A549 (cell line): ENCODE results near the gene SCTR. TPM values are rescaled to one million over a fixed set of nuclear protein-coding genes. Genes with fewer than 3 reads are reported as not detected.

Experiments used
- ATAC-seq, 2 experiments: fragments of 200-7000 bp in 1 of 2; fragments of >200 bp in 1 of 2; cut with Nextera tagmentation in 1 of 2; cut with Tn5 transposase in 1 of 2; 3 replicates each; pipeline versions ENCODE4 v1.8.0 to v1.9.1; 2018 to 2020; ENCODE audit warnings: mild to moderate bottlenecking in 1 of 2, moderate library complexity in 1 of 2
- CTCF ChIA-PET: fragments of 300-600 bp; sonication (Branson Sonifier 250); formaldehyde crosslinking; extraction: SDS; loops from one replicate; lab custom pipeline; 2021; ENCODE audit warnings: antibody characterized with exemption, inconsistent platforms; lab: Yijun Ruan, JAX
- POLR2A ChIA-PET: fragments of 350-600 bp; formaldehyde crosslinking; extraction: SDS; loops from one replicate; lab custom pipeline; 2021; ENCODE audit warnings: antibody characterized with exemption, inconsistent platforms; lab: Yijun Ruan, JAX
- DNase-seq, 2 experiments: peaks; one replicate each; pipeline versions ENCODE4 v3.0.0 to v3.0.0-alpha.2; 2011 to 2016; ENCODE audit warnings: low read depth in 1 of 2, low spot score in 1 of 2
- FAIRE-seq: peaks from 2 replicates; lab custom pipeline; 2011; peaks lifted over from hg19 to GRCh38; lab: Jason Lieb, UNC
- H3K27ac ChIP-seq, 2 experiments: fragments of >200 bp; sonication (Bioruptor Twin); formaldehyde crosslinking; 3 replicates each; pipeline ENCODE4 v1.5.1; 2016 to 2017
- H3K4me1 ChIP-seq: fragments of >200 bp; sonication (Bioruptor Twin); formaldehyde crosslinking; 3 replicates; pipeline ENCODE4 v1.6.1; 2016
- H3K4me2 ChIP-seq: fragments of >200 bp; sonication (Bioruptor Twin); formaldehyde crosslinking; 3 replicates; pipeline ENCODE4 v1.6.1; 2016
- H3K4me3 ChIP-seq: fragments of >200 bp; sonication (Bioruptor Twin); formaldehyde crosslinking; 3 replicates; pipeline ENCODE4 v1.5.1; 2016
- H3K9me3 ChIP-seq: fragments of >200 bp; sonication (Bioruptor Twin); formaldehyde crosslinking; 3 replicates; pipeline ENCODE4 v1.6.1; 2016
- BHLHE40 ChIP-seq: IDR thresholded peaks from 2 replicates; pipeline ENCODE4 v1.6.1; 2012; ENCODE audit warnings: low read depth, low read length, inconsistent platforms
- CBX2 ChIP-seq: fragments of 200-600 bp; sonication (generic); IDR thresholded peaks from 2 replicates; pipeline ENCODE4 v1.6.1; 2016; ENCODE audit warnings: low read depth, mild to moderate bottlenecking, borderline replicate concordance
- CEBPB ChIP-seq, 2 experiments: fragments of >200 bp in 1 of 2; sonication (Bioruptor Twin) in 1 of 2; formaldehyde crosslinking in 1 of 2; IDR thresholded peaks; 2 replicates each; pipeline ENCODE4 v1.6.1; 2012 to 2016
- EHF ChIP-seq: fragments of 250-450 bp; sonication (Bioruptor Pico); IDR thresholded peaks from 2 replicates; pipeline ENCODE4 v1.5.0; 2020; ENCODE audit warnings: mild to moderate bottlenecking
- FOSB ChIP-seq: fragments of 250-450 bp; sonication (Bioruptor Pico); IDR thresholded peaks from 2 replicates; pipeline ENCODE4 v1.5.0; 2020; ENCODE audit warnings: mild to moderate bottlenecking, moderate library complexity
- FOSL2 ChIP-seq, 2 experiments: fragments of 450-650 bp in 1 of 2; fragments of >200 bp in 1 of 2; sonication (Bioruptor Twin) in 1 of 2; formaldehyde crosslinking; IDR thresholded peaks; 2 replicates each; pipeline versions ENCODE4 v1.5.0 to v1.6.1; 2016 to 2020; ENCODE audit warnings: mild to moderate bottlenecking in 1 of 2, moderate library complexity in 1 of 2
- HDAC2 ChIP-seq: fragments of 200-600 bp; sonication (generic); IDR thresholded peaks from 2 replicates; pipeline ENCODE4 v1.6.1; 2016
- HOXB13 ChIP-seq: fragments of 250-450 bp; sonication (Bioruptor Pico); IDR thresholded peaks from 2 replicates; pipeline ENCODE4 v1.5.0; 2020; ENCODE audit warnings: low read depth, mild to moderate bottlenecking, moderate library complexity
- HOXB5 ChIP-seq: fragments of 250-450 bp; sonication (Bioruptor Pico); IDR thresholded peaks from 2 replicates; pipeline ENCODE4 v1.5.0; 2020; ENCODE audit warnings: mild to moderate bottlenecking, moderate library complexity
- JUNB ChIP-seq: fragments of >200 bp; sonication (Bioruptor Twin); formaldehyde crosslinking; IDR thresholded peaks from 2 replicates; pipeline ENCODE4 v1.6.1; 2016
- NPAS2 ChIP-seq: fragments of 250-450 bp; sonication (Bioruptor Pico); IDR thresholded peaks from 2 replicates; pipeline ENCODE4 v1.8.0; 2022; ENCODE audit warnings: mild to moderate bottlenecking, moderate library complexity, borderline replicate concordance
- NR3C1 ChIP-seq: fragments of >200 bp; sonication (Bioruptor Twin); formaldehyde crosslinking; IDR thresholded peaks from 3 replicates; pipeline ENCODE4 v1.6.1; 2017
- PHF8 ChIP-seq: fragments of 200-600 bp; sonication (generic); IDR thresholded peaks from 2 replicates; pipeline ENCODE4 v1.6.1; 2016; ENCODE audit warnings: low read depth, mild to moderate bottlenecking, antibody characterized with exemption, moderate library complexity, borderline replicate concordance
- TP53 ChIP-seq: fragments of 250-450 bp; sonication (Bioruptor Pico); IDR thresholded peaks from 2 replicates; pipeline ENCODE4 v1.5.0; 2021; ENCODE audit warnings: mild to moderate bottlenecking, moderate library complexity
- ZFP36 ChIP-seq: fragments of 450-650 bp; IDR thresholded peaks from 2 replicates; pipeline ENCODE4 v1.6.1; 2014; ENCODE audit warnings: borderline replicate concordance; ENCODE audit not compliant: partially characterized antibody
- WGBS: methylation state at CpG from one replicate; pipeline ENCODE4 v1.1.6; 2017; ENCODE audit errors: missing lambda C conversion rate; 5-methylcytosine and 5-hydroxymethylcytosine counted together
- polyA plus RNA-seq, 4 experiments: library from polyadenylated mRNA; depleted of rRNA in 3 of 4; stranded (reverse); fragments of >200 nt; fragmentation: RNase III in 1 of 4; extraction: RNeasy Plus Mini Kit Qiagen cat#74134 plus additional on column Dnase treatment in 1 of 4; gene quantifications; 2 replicates in 3 of 4; 3 replicates in 1 of 4; pipeline ENCODE4 v1.2.3, GENCODE V29; 2011 to 2017
- TF ChIP-seq, protein P1 (sequence below): IDR thresholded peaks from 2 replicates; pipeline ENCODE4 v1.6.1; 2012; ENCODE audit warnings: low read depth, borderline replicate concordance
- TF ChIP-seq, protein P2 (sequence below): fragments of 450-650 bp; IDR thresholded peaks from 2 replicates; pipeline ENCODE4 v1.6.1; 2014; ENCODE audit warnings: antibody characterized with exemption
- TF ChIP-seq, protein P3 (sequence below): fragments of 150-350 bp; IDR thresholded peaks from 2 replicates; pipeline ENCODE4 v1.6.1; 2014; ENCODE audit warnings: low read depth, mild to moderate bottlenecking, low read length
- TF ChIP-seq, protein P4 (sequence below): fragments of >200 bp; sonication (Bioruptor Twin); formaldehyde crosslinking; IDR thresholded peaks from 3 replicates; pipeline ENCODE4 v1.5.1; 2016
- TF ChIP-seq, protein P5 (sequence below): IDR thresholded peaks from 2 replicates; pipeline ENCODE4 v1.6.1; 2012

Gene SCTR
- polyA plus RNA-seq, 2 of the 4 experiments (the other 2 are of a cell fraction), result not detected

DNA sequence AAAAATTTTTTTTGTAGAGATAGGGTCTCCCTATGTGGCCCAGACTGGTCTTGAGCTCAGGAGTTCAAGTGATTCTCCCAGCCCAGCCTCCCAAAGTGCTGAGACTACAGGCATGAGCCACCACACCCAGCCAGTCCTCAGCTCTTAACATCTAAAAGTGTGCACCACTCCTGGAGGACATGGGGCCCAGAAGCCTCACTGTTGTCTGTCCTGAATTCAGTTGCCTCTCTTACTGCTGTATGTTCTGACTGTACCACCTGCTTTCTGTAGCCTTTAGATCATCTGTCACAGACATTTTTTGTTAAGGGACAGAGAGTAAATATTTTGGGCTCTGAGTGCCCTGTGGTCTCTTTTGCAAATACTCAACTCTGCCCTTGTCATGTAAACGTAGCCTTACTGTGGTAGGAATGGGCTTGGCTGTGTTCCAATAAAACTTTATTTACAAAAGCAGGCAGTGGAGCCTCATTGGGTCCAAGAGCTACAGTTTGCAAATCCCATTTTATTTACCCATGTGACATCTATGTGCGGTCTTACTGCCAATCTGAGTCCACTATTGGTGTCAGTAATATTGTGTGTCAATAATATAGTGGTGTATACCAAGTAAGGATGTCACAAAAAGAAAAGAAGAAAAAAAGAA lies 54.5 kb downstream of the SCTR start (continued):
- TF ChIP-seq CBX2, result no peak
- no peak for TF ChIP-seq FOSL2 (IDR thresholded peaks at IDR 0.05)
- TF ChIP-seq FOSL2 (CRISPR knock-in tag; IDR thresholded peaks at IDR 0.05), result no peak
- TF ChIP-seq EHF (CRISPR knock-in tag), result no peak
- no peak for TF ChIP-seq PHF8
- no peak for TF ChIP-seq FOSB (CRISPR knock-in tag)
- no peak for TF ChIP-seq JUNB
- no peak for TF ChIP-seq CEBPB (IDR thresholded peaks at IDR 0.05)
- TF ChIP-seq NPAS2 (CRISPR knock-in tag), result no peak

DNA sequence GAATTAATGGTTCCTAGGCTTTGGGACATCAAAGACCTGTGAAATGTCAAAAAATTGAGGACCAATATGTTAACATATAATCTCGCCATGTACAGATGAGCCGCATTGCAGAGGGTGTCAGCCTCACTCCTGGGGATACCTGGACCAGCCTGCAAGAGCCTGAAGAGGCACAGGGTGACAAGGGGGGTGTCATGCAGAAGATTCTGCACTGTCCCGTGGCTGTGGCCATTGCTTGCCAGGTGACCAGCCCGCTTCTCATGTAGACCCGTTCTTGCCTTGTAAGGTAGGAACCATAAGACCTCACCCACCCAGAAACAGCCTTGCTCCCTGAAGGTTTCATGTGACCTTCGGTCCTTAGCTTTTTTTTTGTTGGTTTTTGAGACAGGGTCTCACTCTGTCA lies 55.2 kb downstream of the SCTR start:
- no peak overlapping the region for H3K4me3 ChIP-seq
- no peak overlapping the region for H3K4me2 ChIP-seq
- ATAC-seq (no peak), DNase-seq (no peak), FAIRE-seq (no peak)
- CTCF ChIA-PET, result interaction anchor here (0.6 to 14.8 kb wide), 5 partner anchors 8 to 216 kb away, joined by 3 to 255 read pairs (median 3); no protein-coding TSS in a partner anchor
- H3K4me1 ChIP-seq, result no peaks in the 10 kb centered on the region
- no peak overlapping the region for H3K27ac ChIP-seq
- no peaks in the 10 kb centered on the region for H3K9me3 ChIP-seq
- 75% methylated on average over 6 of the region's 6 CpGs for WGBS
- POLR2A ChIA-PET, result no interaction called here
- no peak for TF ChIP-seq ZFP36
- TF ChIP-seq, protein P1, sequence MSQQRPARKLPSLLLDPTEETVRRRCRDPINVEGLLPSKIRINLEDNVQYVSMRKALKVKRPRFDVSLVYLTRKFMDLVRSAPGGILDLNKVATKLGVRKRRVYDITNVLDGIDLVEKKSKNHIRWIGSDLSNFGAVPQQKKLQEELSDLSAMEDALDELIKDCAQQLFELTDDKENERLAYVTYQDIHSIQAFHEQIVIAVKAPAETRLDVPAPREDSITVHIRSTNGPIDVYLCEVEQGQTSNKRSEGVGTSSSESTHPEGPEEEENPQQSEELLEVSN, result no peak
- TF ChIP-seq, protein P2, sequence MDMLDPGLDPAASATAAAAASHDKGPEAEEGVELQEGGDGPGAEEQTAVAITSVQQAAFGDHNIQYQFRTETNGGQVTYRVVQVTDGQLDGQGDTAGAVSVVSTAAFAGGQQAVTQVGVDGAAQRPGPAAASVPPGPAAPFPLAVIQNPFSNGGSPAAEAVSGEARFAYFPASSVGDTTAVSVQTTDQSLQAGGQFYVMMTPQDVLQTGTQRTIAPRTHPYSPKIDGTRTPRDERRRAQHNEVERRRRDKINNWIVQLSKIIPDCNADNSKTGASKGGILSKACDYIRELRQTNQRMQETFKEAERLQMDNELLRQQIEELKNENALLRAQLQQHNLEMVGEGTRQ, result no peak
- TF ChIP-seq, protein P3, sequence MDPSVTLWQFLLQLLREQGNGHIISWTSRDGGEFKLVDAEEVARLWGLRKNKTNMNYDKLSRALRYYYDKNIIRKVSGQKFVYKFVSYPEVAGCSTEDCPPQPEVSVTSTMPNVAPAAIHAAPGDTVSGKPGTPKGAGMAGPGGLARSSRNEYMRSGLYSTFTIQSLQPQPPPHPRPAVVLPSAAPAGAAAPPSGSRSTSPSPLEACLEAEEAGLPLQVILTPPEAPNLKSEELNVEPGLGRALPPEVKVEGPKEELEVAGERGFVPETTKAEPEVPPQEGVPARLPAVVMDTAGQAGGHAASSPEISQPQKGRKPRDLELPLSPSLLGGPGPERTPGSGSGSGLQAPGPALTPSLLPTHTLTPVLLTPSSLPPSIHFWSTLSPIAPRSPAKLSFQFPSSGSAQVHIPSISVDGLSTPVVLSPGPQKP, result no peak
- no peak for TF ChIP-seq BHLHE40
- no peak for TF ChIP-seq EHF (CRISPR knock-in tag)
- no peak for TF ChIP-seq HOXB5 (CRISPR knock-in tag)
- TF ChIP-seq, protein P4, sequence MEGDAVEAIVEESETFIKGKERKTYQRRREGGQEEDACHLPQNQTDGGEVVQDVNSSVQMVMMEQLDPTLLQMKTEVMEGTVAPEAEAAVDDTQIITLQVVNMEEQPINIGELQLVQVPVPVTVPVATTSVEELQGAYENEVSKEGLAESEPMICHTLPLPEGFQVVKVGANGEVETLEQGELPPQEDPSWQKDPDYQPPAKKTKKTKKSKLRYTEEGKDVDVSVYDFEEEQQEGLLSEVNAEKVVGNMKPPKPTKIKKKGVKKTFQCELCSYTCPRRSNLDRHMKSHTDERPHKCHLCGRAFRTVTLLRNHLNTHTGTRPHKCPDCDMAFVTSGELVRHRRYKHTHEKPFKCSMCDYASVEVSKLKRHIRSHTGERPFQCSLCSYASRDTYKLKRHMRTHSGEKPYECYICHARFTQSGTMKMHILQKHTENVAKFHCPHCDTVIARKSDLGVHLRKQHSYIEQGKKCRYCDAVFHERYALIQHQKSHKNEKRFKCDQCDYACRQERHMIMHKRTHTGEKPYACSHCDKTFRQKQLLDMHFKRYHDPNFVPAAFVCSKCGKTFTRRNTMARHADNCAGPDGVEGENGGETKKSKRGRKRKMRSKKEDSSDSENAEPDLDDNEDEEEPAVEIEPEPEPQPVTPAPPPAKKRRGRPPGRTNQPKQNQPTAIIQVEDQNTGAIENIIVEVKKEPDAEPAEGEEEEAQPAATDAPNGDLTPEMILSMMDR, result no peak
- no peak for TF ChIP-seq HOXB13 (CRISPR knock-in tag)
- TF ChIP-seq HDAC2, result no peak
- no peak for TF ChIP-seq NR3C1
- no peak for TF ChIP-seq TP53 (CRISPR knock-in tag)
- TF ChIP-seq, protein P5, sequence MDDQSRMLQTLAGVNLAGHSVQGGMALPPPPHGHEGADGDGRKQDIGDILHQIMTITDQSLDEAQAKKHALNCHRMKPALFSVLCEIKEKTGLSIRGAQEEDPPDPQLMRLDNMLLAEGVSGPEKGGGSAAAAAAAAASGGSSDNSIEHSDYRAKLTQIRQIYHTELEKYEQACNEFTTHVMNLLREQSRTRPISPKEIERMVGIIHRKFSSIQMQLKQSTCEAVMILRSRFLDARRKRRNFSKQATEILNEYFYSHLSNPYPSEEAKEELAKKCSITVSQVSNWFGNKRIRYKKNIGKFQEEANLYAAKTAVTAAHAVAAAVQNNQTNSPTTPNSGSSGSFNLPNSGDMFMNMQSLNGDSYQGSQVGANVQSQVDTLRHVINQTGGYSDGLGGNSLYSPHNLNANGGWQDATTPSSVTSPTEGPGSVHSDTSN, result no peak
